ENCODE results near the gene SHTN1. TPM values are rescaled to one million over a fixed set of nuclear protein-coding genes. Genes with fewer than 3 reads are reported as not detected.

Gene SHTN1
- total and polyA plus RNA-seq, 10 of the 15 experiments (the other 5 are each of a cell fraction or from before 2014, with no cell fraction given) = 0.79 to 4.0 (median 2.0) TPM

DNA sequence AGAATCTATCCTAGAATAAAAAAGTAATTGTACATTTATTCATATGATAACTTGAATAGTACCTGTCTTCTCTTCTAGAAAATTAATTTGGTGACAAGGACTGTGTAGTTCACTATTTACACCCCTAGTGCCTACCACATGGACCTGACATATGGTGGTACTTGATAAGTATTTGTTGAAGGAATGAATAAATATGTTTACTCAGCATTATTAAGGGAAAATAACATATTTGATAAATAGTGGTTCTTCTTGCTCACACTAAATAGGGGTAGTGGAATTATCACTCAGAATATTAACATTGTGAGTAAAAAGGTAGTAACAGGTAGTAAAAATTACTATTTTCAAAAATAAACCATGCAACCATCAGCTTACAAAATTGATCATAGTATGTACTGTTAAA, 2.8 kb downstream of the SHTN1 start:
- Histone ChIP-seq H2AFZ (ENCODE audit: control insufficient read depth, low read depth, low read length) (no peak overlapping the region), H4K20me1 (ENCODE audit: control insufficient read depth, insufficient read depth) (no peaks in the 10 kb centered on the region), H3K27me3 (replicated peaks in 1 of 2; ENCODE audit: control insufficient read depth in 2 of 2, insufficient read depth in 2 of 2, low read length in 1 of 2) (peaks cover 3 to 9% of the 10 kb centered on the region in 2 experiments; a peak in 3 of 4 replicates), H3K9ac (ENCODE audit: control insufficient read depth, insufficient read depth, low read length) (no peak overlapping the region), H3K4me3 (no peak overlapping the region), H3K4me2 (ENCODE audit: control insufficient read depth, insufficient read depth) (no peak overlapping the region), H3K9me3 (replicated peaks; ENCODE audit: control insufficient read depth, insufficient read depth, low read length) (no peaks in the 10 kb centered on the region), H3K36me3 (ENCODE audit: control insufficient read depth in 2 of 2, insufficient read depth in 2 of 2, low read length in 1 of 2) (no peaks in the 10 kb centered on the region), H3K4me1 (ENCODE audit: control insufficient read depth, insufficient read depth, low read length) (no peaks in the 10 kb centered on the region), H3K27ac (ENCODE audit: control insufficient read depth, insufficient read depth) (no peak overlapping the region), H3K79me2 (ENCODE audit: control insufficient read depth, insufficient read depth, low read length) (no peaks in the 10 kb centered on the region)
- ChIA-PET POLR2A (no interaction called here), SMC1A (ENCODE audit: uncharacterized antibody, unreplicated experiment) (no interaction called here), RAD21 (ENCODE audit: unreplicated experiment) (no interaction called here), CTCF (interaction anchor here (0.7 kb wide), 1 partner anchor 206 kb away, joined by 3 read pairs; no protein-coding TSS in a partner anchor)
- DNase-seq (ENCODE audit: low read depth, low spot score) = no peak
- BruUV-seq (replicated peaks) = no TSS peak
- no peak for ATAC-seq
- in situ Hi-C loops (cut with MboI) (no loop called here), intact Hi-C loops (cut with micrococcal nuclease; ENCODE audit: unreplicated experiment) (no loop called here)
- FAIRE-seq = no peak
- no peak for TF ChIP-seq ZSCAN29 (IDR thresholded peaks at IDR 0.05)
- no peak for TF ChIP-seq POLR2AphosphoS2 (IDR thresholded peaks at IDR 0.05; ENCODE audit: low read depth, low read length)
- TF ChIP-seq, protein P1, sequence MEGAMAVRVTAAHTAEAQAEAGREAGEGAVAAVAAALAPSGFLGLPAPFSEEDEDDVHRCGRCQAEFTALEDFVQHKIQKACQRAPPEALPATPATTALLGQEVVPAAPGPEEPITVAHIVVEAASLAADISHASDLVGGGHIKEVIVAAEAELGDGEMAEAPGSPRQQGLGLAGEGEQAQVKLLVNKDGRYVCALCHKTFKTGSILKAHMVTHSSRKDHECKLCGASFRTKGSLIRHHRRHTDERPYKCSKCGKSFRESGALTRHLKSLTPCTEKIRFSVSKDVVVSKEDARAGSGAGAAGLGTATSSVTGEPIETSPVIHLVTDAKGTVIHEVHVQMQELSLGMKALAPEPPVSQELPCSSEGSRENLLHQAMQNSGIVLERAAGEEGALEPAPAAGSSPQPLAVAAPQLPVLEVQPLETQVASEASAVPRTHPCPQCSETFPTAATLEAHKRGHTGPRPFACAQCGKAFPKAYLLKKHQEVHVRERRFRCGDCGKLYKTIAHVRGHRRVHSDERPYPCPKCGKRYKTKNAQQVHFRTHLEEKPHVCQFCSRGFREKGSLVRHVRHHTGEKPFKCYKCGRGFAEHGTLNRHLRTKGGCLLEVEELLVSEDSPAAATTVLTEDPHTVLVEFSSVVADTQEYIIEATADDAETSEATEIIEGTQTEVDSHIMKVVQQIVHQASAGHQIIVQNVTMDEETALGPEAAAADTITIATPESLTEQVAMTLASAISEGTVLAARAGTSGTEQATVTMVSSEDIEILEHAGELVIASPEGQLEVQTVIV (IDR thresholded peaks at IDR 0.05; ENCODE audit: borderline replicate concordance, partially characterized antibody) = no peak
- TF ChIP-seq YY1 (IDR thresholded peaks at IDR 0.05; ENCODE audit: low read depth, low read length) = no peak
- TF ChIP-seq HCFC1 (IDR thresholded peaks at IDR 0.05; ENCODE audit: low read length) = no peak
- TF ChIP-seq PML (IDR thresholded peaks at IDR 0.05; ENCODE audit: low read length) = no peak
- no peak for TF ChIP-seq IRF4 (IDR thresholded peaks at IDR 0.05; ENCODE audit: low read depth, low read length)

Measured in GM12878 (cell line).